Prostate gland (tissue), 2 donors: Measurements from ENCODE around the gene GAMT. TPM values are rescaled to one million over a fixed set of nuclear protein-coding genes. Genes with fewer than 3 reads are reported as not detected.
A peak's percentile ranks its signal among the peaks of the same experiment; 100 is the strongest.

ENCODE experiments used
- DNase-seq: peaks from one replicate; pipeline ENCODE4 v3.0.0-alpha.2; 2019; ENCODE audit warnings: low spot score
- H3K27ac ChIP-seq, 2 donors: fragments of 200-600 bp; sonication (generic); 2 replicates each; pipeline ENCODE4 v1.5.1; 2017 to 2019
- H3K27me3 ChIP-seq: fragments of 200-600 bp; sonication (generic); replicated peaks from 2 replicates; pipeline ENCODE4 v1.5.1; 2019; ENCODE audit not compliant: insufficient read depth
- H3K36me3 ChIP-seq, 2 donors: fragments of 200-600 bp; sonication (generic); 1 replicate in 1 of 2; 2 replicates in 1 of 2; pipeline versions ENCODE4 v1.5.1 to v1.8.1; 2017 to 2019
- H3K4me1 ChIP-seq: fragments of 200-600 bp; sonication (generic); replicated peaks from 2 replicates; pipeline ENCODE4 v1.5.1; 2019
- H3K4me3 ChIP-seq, 2 donors: fragments of 200-600 bp; sonication (generic); 2 replicates each; pipeline ENCODE4 v1.5.1; 2017 to 2019
- H3K9me3 ChIP-seq: fragments of 200-600 bp; sonication (generic); 2 replicates; pipeline ENCODE4 v1.5.1; 2017
- POLR2A ChIP-seq: fragments of 450-650 bp; IDR thresholded peaks from one replicate; pipeline ENCODE4 v1.6.1; 2016; ENCODE audit warnings: antibody characterized with exemption, mild to moderate bottlenecking
- POLR2AphosphoS5 ChIP-seq: sonication (generic); formaldehyde crosslinking; IDR thresholded peaks from one replicate; pipeline ENCODE4 v1.6.1; 2017; ENCODE audit warnings: antibody characterized with exemption
- WGBS: methylation state at CpG from one replicate; pipeline ENCODE4 v1.1.5; 2018; 5-methylcytosine and 5-hydroxymethylcytosine counted together
- intact Hi-C: fragments of 100-400 bp; cut with DNase I; formaldehyde crosslinking; loops from one replicate; pipeline ENCODE4 v1.14.2; 2022
- total RNA-seq, 2 donors: library from RNA; depleted of rRNA; stranded (reverse); fragments of >200 nt; gene quantifications; one replicate each; pipeline ENCODE4 v1.1.0, GENCODE V29; 2016
- TF ChIP-seq, protein P1 (sequence below), 4 experiments: fragments of 200-600 bp in 2 of 4; fragments of 450-650 bp in 2 of 4; sonication (generic) in 2 of 4; IDR thresholded peaks; 1 replicate in 3 of 4; 2 replicates in 1 of 4; pipeline ENCODE4 v1.5.1; 2016 to 2019; ENCODE audit warnings: antibody characterized with exemption in 4 of 4, mild to moderate bottlenecking in 2 of 4, moderate library complexity in 2 of 4

Gene GAMT
- total RNA-seq, 2 donors from 2014 or later: 100 to 183 TPM

DNA sequence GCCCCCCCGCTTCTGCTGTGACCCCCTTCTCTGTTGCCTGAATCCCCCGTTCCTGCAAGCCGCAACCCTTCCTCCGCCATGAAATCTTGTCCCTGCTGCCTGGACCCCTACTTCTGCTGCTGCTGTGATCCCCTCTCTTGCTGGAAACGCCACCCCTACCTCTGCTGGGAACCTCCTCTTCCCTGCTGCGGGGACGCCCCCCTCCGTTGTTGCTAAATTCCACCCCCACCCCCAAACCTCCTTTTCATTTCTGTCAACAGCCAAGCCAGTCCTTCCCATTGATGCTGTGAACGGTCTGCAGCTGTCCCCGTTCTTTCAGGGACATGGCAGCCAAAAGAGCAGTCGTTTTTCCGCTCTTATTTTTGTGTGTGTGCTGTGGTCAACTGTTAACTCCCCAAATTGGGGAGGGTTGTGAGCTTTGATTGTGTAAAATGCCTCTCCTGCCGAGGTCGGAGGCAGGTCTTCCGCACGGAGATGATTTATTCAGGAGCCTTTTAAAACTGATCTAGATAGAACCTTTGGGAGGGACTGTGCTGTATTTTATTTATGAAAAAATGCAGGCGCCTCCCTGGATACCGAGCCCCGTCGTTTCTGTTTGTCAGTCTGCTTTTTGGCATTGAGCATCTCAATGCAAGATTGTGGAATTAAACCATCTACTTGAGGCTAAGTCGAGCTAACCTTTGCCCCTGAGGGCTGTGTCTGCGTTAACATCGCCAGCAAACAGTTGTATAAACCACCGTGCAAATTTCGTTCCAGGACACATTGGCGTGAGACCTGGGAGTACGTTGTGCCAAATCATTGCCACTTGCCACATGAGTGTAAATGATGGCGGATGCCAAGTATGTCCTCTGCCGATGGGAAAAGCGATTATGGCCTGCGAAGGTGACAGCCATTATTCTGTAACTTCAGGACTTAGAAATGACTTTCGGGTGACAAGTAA, 45.5 kb downstream of the GAMT start:
- TF ChIP-seq POLR2A (no peak), POLR2AphosphoS5 (peak; percentile 19)
- no peak for DNase-seq
- WGBS: 8% methylated on average over 32 of the region's 32 CpGs
- Histone ChIP-seq H3K9me3 (no peaks in the 10 kb centered on the region), H3K4me1 (peaks cover 16% of the 10 kb centered on the region), H3K4me3 (peak overlapping the region; percentile 86 to 96), H3K27me3 (no peaks in the 10 kb centered on the region), H3K27ac (peak overlapping the region; percentile 92 to 97), H3K36me3 (no peaks in the 10 kb centered on the region)
- intact Hi-C loops: loop anchor here (5.0 kb wide), 1 partner anchor 79 kb away; the partner anchor contains the start of gene FAM174C

DNA sequence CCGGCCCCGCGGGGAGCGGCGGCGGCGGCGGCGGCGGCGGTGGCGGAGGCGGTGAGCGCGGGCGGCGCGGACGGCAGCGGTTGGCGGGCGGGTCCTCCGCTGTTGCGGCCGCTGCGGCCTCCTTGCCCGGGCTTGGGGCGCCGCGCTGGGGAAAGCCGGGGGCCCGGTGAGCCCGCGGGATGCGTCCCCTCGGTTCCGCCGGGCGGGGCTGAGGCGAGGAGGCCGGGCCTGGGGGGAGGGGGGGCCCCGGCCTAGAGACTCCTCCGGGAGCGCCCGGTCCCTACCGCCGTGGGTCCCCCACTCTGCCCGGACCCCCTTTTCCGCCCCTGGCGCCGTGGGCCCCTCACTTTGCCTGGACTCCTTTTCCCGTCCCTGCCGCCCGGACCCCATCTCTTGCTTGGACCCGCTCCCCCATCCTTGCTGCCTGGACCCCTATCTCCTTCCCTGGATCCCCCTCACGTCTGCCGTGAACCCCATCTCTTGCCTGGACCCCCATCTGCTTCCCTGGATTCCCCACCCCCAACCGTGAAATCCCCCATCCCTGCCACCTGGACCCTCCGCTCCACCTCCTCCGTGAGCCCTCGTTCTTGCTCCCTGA, 46.3 kb downstream of the GAMT start:
- no peaks in the 10 kb centered on the region for H3K36me3 ChIP-seq
- DNase-seq: no peak
- peaks cover 10% of the 10 kb centered on the region for H3K4me1 ChIP-seq
- intact Hi-C loops: loop anchor here (5.0 kb wide), 1 partner anchor 78 kb away; the partner anchor contains the start of gene FAM174C
- no peaks in the 10 kb centered on the region for H3K27me3 ChIP-seq
- peak overlapping the region; percentile 92 to 97 for H3K27ac ChIP-seq
- no peaks in the 10 kb centered on the region for H3K9me3 ChIP-seq
- H3K4me3 ChIP-seq: peak overlapping the region; percentile 86 to 96
- TF ChIP-seq POLR2A: no peak
- TF ChIP-seq, protein P1, sequence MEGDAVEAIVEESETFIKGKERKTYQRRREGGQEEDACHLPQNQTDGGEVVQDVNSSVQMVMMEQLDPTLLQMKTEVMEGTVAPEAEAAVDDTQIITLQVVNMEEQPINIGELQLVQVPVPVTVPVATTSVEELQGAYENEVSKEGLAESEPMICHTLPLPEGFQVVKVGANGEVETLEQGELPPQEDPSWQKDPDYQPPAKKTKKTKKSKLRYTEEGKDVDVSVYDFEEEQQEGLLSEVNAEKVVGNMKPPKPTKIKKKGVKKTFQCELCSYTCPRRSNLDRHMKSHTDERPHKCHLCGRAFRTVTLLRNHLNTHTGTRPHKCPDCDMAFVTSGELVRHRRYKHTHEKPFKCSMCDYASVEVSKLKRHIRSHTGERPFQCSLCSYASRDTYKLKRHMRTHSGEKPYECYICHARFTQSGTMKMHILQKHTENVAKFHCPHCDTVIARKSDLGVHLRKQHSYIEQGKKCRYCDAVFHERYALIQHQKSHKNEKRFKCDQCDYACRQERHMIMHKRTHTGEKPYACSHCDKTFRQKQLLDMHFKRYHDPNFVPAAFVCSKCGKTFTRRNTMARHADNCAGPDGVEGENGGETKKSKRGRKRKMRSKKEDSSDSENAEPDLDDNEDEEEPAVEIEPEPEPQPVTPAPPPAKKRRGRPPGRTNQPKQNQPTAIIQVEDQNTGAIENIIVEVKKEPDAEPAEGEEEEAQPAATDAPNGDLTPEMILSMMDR (IDR thresholded peaks at IDR 0.05): no peak
- no peak for TF ChIP-seq POLR2AphosphoS5
- WGBS: 0% methylated on average over 26 of the region's 61 CpGs

DNA sequence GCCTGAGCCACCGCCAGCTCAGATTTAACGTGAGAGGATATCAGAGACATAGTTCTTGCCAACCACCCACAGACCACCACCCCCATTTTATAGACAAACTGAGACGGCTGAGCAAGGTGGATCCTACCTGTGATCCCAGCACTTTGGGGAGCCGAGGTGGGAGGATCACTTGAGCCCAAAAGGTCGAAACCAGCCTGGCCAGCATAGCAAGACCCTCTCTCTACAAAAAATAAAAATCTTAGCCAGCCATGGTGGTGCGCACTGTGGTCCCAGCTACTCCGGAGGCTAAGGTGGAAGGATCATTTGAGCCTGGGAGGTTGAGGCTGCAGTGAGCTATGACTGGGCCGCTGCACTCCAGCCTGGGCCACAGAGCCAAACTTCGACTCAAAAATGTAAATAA, 48.2 kb downstream of the GAMT start:
- no peak for DNase-seq
- Histone ChIP-seq H3K9me3 (no peaks in the 10 kb centered on the region), H3K27me3 (no peaks in the 10 kb centered on the region), H3K27ac (no peak overlapping the region), H3K4me3 (no peak overlapping the region), H3K4me1 (peaks cover 10% of the 10 kb centered on the region), H3K36me3 (no peaks in the 10 kb centered on the region)
- no peak for TF ChIP-seq POLR2A
- no peak for TF ChIP-seq POLR2AphosphoS5
- TF ChIP-seq, protein P1 (IDR thresholded peaks at IDR 0.05): no peak
- intact Hi-C loops: no loop called here
- 90% methylated on average over 9 of the region's 9 CpGs for WGBS

DNA sequence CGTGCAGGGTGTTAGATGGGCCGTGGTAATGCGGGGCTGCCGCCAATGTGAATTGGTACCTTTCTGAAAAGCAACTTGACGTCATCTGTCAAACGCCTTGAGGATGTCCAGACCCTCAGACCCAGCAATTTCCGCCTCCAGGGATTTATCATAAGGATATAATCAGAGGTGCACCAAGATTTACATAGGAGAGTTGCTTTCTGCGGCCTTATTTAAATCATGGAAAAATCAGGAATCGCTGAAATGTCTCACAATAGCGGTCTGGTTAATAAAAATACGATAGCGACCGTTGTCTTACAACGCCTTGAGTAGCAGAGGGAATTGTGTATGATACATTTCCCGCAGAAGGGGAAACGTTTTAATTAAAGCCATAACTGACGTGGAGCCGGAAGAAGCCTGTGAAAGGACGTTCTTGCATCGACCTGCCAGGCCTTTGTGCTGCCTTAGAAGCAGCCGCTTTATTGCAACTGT, 49.9 kb downstream of the GAMT start:
- no peak for DNase-seq
- H3K27ac ChIP-seq: no peak overlapping the region
- no peaks in the 10 kb centered on the region for H3K36me3 ChIP-seq
- TF ChIP-seq POLR2A (no peak), POLR2AphosphoS5 (no peak)
- TF ChIP-seq, protein P1 (IDR thresholded peaks at IDR 0.05): no peak
- intact Hi-C loops: no loop called here
- no peak overlapping the region for H3K4me3 ChIP-seq
- peaks cover 8% of the 10 kb centered on the region for H3K4me1 ChIP-seq
- H3K27me3 ChIP-seq: no peaks in the 10 kb centered on the region
- 64% methylated on average over 21 of the region's 21 CpGs for WGBS
- no peaks in the 10 kb centered on the region for H3K9me3 ChIP-seq

DNA sequence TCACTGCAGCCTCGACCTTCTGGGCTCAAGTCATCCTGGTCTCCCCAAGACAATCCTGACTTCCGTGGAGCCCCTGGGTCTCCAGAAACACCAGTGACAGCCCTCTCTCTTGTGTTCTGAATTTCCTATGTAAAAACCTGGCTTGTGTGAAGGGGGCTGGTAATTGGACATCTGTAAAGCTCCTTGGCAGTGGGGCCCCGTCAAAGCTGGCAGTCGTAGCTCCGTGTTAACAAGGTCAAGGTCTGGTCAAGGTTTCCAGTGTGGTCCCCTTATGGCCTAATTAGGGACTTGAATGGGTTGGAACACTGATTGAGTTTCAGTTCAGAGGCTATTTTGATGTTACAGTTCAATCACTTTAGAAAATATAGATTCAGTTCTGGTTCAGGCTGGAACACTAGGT, 50.5 kb downstream of the GAMT start:
- intact Hi-C loops: no loop called here
- H3K36me3 ChIP-seq: no peaks in the 10 kb centered on the region
- TF ChIP-seq, protein P1 (IDR thresholded peaks at IDR 0.05): no peak
- TF ChIP-seq POLR2AphosphoS5 (no peak), POLR2A (no peak)

More for the DNA sequence above, 50.5 kb downstream of the GAMT start:
- no peak overlapping the region for H3K4me3 ChIP-seq
- H3K27ac ChIP-seq: no peak overlapping the region
- H3K9me3 ChIP-seq: no peaks in the 10 kb centered on the region
- peaks cover 3% of the 10 kb centered on the region for H3K4me1 ChIP-seq
- no peak for DNase-seq
- H3K27me3 ChIP-seq: no peaks in the 10 kb centered on the region
- 63% methylated on average over 5 of the region's 5 CpGs for WGBS
